ENCODE results near the gene RPS16. TPM values are rescaled to one million over a fixed set of nuclear protein-coding genes. Genes with fewer than 3 reads are reported as not detected.

The RPS16 gene
- total RNA-seq, 1 donor from 2014 or later: 2,151 TPM

GRCh38 chr19:39412867-39413271 lies 22.9 kb downstream of the RPS16 start:
- peak; percentile 52 for TF ChIP-seq CTCF (IDR thresholded peaks at IDR 0.05; ENCODE audit: unreplicated experiment)
- peaks cover 32% of the 10 kb centered on the region for H3K27me3 Mint-ChIP-seq (ENCODE audit: unreplicated experiment)
- H3K9me3 Mint-ChIP-seq (ENCODE audit: unreplicated experiment): no peaks in the 10 kb centered on the region
- DNase-seq (ENCODE audit: low spot score): no peak
- peak overlapping the region; percentile 92 for H3K4me3 Mint-ChIP-seq (ENCODE audit: unreplicated experiment)
- H3K4me1 Mint-ChIP-seq (ENCODE audit: unreplicated experiment): peaks cover 36% of the 10 kb centered on the region
- H3K27ac Mint-ChIP-seq (ENCODE audit: unreplicated experiment): peak overlapping the region; percentile 89
- H3K36me3 Mint-ChIP-seq (ENCODE audit: low read depth, unreplicated experiment): peaks cover 22% of the 10 kb centered on the region

DNA sequence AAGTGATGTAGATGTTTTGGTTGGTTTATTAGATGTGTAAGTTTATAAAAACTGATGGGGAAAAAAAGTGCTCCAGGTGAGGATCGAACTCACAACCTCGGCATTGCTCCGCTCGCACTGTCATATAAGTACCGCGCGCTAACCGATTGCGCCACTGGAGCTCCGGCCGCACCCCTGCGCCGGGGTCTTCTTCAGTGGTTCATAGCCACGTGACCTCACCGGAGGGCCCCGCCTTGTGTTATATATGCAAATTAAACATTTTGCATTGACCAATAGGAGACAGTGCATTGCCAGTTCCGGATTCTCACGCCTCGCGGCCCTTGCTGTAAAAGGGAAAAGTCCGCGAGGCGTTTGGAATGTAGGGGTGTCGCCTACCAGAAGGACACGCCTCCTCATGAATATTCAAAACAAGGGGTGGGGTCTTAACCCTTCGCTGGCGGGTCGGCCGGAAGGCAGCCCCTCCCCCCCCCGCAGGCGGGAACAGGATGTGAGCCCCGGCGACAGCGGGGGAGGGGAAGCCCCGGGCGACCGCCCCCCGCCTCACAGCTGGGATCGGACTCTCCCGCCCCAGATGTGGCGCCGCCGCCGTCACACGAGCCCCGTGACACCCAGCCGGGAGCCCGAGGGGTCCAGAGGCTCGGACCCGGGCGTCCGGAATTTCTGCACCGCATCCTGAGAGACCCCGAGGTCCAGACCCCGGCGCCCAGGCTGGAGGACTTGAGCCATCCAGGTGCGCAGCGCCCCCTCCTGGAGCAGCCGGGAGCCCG lies 23.5 kb downstream of the RPS16 start, which contains the start of gene PLEKHG2:
PLEKHG2 (plus strand) TSS at position 570 of the 767 bp plus-strand sequence. CDS start 1,418 bp downstream, outside the sequence.
- peaks cover 31% of the 10 kb centered on the region for H3K27me3 Mint-ChIP-seq (ENCODE audit: unreplicated experiment)
- no peaks in the 10 kb centered on the region for H3K9me3 Mint-ChIP-seq (ENCODE audit: unreplicated experiment)
- H3K36me3 Mint-ChIP-seq (ENCODE audit: low read depth, unreplicated experiment): peaks cover 22% of the 10 kb centered on the region
- peaks cover 36% of the 10 kb centered on the region for H3K4me1 Mint-ChIP-seq (ENCODE audit: unreplicated experiment)
- peak; percentile 91 for TF ChIP-seq CTCF (IDR thresholded peaks at IDR 0.05; ENCODE audit: unreplicated experiment)
- H3K27ac Mint-ChIP-seq (ENCODE audit: unreplicated experiment): peak within 1 kb of the TSS; percentile 89
- peak within 1 kb of the TSS; percentile 99 for H3K4me3 Mint-ChIP-seq (ENCODE audit: unreplicated experiment)
- peak; percentile 98 for DNase-seq (ENCODE audit: low spot score)

- peak; percentile 82 for DNase-seq (ENCODE audit: low spot score)
- H3K36me3 Mint-ChIP-seq (ENCODE audit: low read depth, unreplicated experiment): peaks cover 22% of the 10 kb centered on the region
- peak overlapping the region; percentile 84 for H3K27ac Mint-ChIP-seq (ENCODE audit: unreplicated experiment)
- peaks cover 31% of the 10 kb centered on the region for H3K27me3 Mint-ChIP-seq (ENCODE audit: unreplicated experiment)
- no peaks in the 10 kb centered on the region for H3K9me3 Mint-ChIP-seq (ENCODE audit: unreplicated experiment)
- TF ChIP-seq CTCF (IDR thresholded peaks at IDR 0.05; ENCODE audit: unreplicated experiment): peak; percentile 69
- peaks cover 36% of the 10 kb centered on the region for H3K4me1 Mint-ChIP-seq (ENCODE audit: unreplicated experiment)
- H3K4me3 Mint-ChIP-seq (ENCODE audit: unreplicated experiment): peak overlapping the region; percentile 90
Observed at GRCh38 chr19:39411832-39412099, 24.0 kb downstream of the RPS16 start.

DNA sequence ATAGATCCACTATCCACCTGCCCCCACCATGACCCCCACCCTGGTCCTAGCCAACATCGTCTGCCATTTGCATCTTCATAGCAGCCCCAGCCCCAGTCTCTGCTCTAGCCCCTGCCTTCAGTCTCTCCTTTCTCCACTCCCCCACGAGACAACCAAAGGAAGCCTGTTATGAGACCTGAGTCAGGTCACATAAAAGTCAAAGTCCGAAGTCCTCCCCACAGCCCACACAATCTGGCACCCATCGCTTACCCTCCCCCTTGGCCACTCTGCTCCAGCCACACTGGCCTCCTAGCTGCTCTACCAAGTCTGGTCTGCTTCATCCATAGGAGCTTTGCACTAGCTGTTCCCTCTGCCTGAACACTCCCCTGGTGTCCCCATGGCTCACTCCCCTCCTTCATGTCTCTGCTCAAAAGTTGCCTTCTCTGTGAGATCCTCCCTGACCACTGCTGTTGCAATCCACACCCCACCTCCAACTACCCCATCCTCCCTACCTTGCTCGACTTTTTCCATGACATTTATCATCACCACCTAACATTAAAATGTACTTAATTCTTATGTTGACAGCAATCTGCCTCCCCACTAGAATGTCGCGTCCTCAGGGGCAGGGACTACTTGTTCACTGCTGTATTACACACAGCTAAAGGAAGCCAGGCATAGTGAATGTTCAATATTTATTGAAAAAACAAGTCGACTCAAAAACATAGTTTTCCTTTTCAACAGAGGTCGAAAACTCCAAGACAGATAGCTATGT lies 24.5 kb downstream of the RPS16 start:
- H3K27ac Mint-ChIP-seq (ENCODE audit: unreplicated experiment): peak overlapping the region; percentile 89
- H3K36me3 Mint-ChIP-seq (ENCODE audit: low read depth, unreplicated experiment): peaks cover 22% of the 10 kb centered on the region
- H3K9me3 Mint-ChIP-seq (ENCODE audit: unreplicated experiment): no peaks in the 10 kb centered on the region
- peaks cover 37% of the 10 kb centered on the region for H3K4me1 Mint-ChIP-seq (ENCODE audit: unreplicated experiment)
- TF ChIP-seq CTCF (IDR thresholded peaks at IDR 0.05; ENCODE audit: unreplicated experiment): no peak
- H3K27me3 Mint-ChIP-seq (ENCODE audit: unreplicated experiment): peaks cover 33% of the 10 kb centered on the region
- H3K4me3 Mint-ChIP-seq (ENCODE audit: unreplicated experiment): peak overlapping the region; percentile 90
- DNase-seq (ENCODE audit: low spot score): no peak

- peak overlapping the region; percentile 90 for H3K4me3 Mint-ChIP-seq (ENCODE audit: unreplicated experiment)
- H3K27me3 Mint-ChIP-seq (ENCODE audit: unreplicated experiment): peaks cover 37% of the 10 kb centered on the region
- peaks cover 39% of the 10 kb centered on the region for H3K4me1 Mint-ChIP-seq (ENCODE audit: unreplicated experiment)
- H3K27ac Mint-ChIP-seq (ENCODE audit: unreplicated experiment): peak overlapping the region; percentile 89
- DNase-seq (ENCODE audit: low spot score): no peak
- no peaks in the 10 kb centered on the region for H3K9me3 Mint-ChIP-seq (ENCODE audit: unreplicated experiment)
- no peak for TF ChIP-seq CTCF (IDR thresholded peaks at IDR 0.05; ENCODE audit: unreplicated experiment)
- H3K36me3 Mint-ChIP-seq (ENCODE audit: low read depth, unreplicated experiment): peaks cover 22% of the 10 kb centered on the region
Observed at GRCh38 chr19:39410831-39411080, 25.0 kb downstream of the RPS16 start.
